IMR-90 (cell line): ENCODE data around the gene ADD3. TPM values are rescaled to one million over a fixed set of nuclear protein-coding genes. Genes with fewer than 3 reads are reported as not detected.

Experiments used
- ATAC-seq: fragments of 200-7000 bp; cut with Tn5 transposase; 2 replicates; pipeline ENCODE4 v1.9.1; 2020; ENCODE audit warnings: low read depth, mild to moderate bottlenecking, moderate library complexity
- BruUV-seq: library from RNA; stranded (reverse); fragments of 400-500 nt; replicated peaks from 2 replicates; lab custom pipeline; 2021; lab: Mats Ljungman, UMichigan
- CTCF ChIA-PET: fragments of 300-600 bp; formaldehyde crosslinking; extraction: SDS; loops from one replicate; lab custom pipeline; 2021; ENCODE audit warnings: antibody characterized with exemption; lab: Yijun Ruan, JAX
- POLR2A ChIA-PET: fragments of 300-600 bp; sonication (Branson Sonifier 250); formaldehyde crosslinking; loops from one replicate; lab custom pipeline; 2022; ENCODE audit warnings: antibody characterized with exemption; ENCODE audit not compliant: unreplicated experiment; lab: Charles Lee
- DNase-seq: peaks from one replicate; pipeline ENCODE4 v3.0.0; 2013
- H2AFZ ChIP-seq: replicated peaks from 2 replicates; pipeline ENCODE3; 2013; ENCODE audit warnings: low read length, mild to moderate bottlenecking; ENCODE audit not compliant: poor library complexity
- H2AK5ac ChIP-seq: 2 replicates; pipeline ENCODE4 v1.6.1; 2013; ENCODE audit warnings: low read depth, low read length, inconsistent platforms
- H2AK9ac ChIP-seq: replicated peaks from 2 replicates; pipeline ENCODE3; 2013; ENCODE audit warnings: mild to moderate bottlenecking, low read depth, low read length, moderate library complexity; ENCODE audit not compliant: poor library complexity
- H2BK120ac ChIP-seq: 2 replicates; pipeline ENCODE4 v1.6.1; 2013; ENCODE audit warnings: low read depth, low read length, inconsistent platforms
- H2BK15ac ChIP-seq: 3 replicates; pipeline ENCODE4 v1.6.1; 2013; ENCODE audit warnings: low read depth, low read length, inconsistent platforms
- H2BK20ac ChIP-seq: 2 replicates; pipeline ENCODE4 v1.6.1; 2013; ENCODE audit warnings: low read depth, mild to moderate bottlenecking, inconsistent platforms, low read length, moderate library complexity
- H2BK5ac ChIP-seq: 2 replicates; pipeline ENCODE4 v1.6.1; 2013; ENCODE audit warnings: mild to moderate bottlenecking, low read depth, low read length, inconsistent platforms; ENCODE audit not compliant: poor library complexity, severe bottlenecking
- H3K14ac ChIP-seq: replicated peaks from 2 replicates; pipeline ENCODE4 v1.6.1; 2013; ENCODE audit warnings: low read depth, low read length, inconsistent platforms
- H3K18ac ChIP-seq: 2 replicates; pipeline ENCODE4 v1.6.1; 2013; ENCODE audit warnings: low read depth, low read length, control low read depth
- H3K23ac ChIP-seq: 2 replicates; pipeline ENCODE4 v1.6.1; 2013; ENCODE audit warnings: low read depth, low read length, inconsistent platforms
- H3K27ac ChIP-seq: 2 replicates; pipeline ENCODE4 v1.5.1; 2013; ENCODE audit warnings: mild to moderate bottlenecking, control low read depth, low read length; ENCODE audit not compliant: insufficient read depth
- H3K27me3 ChIP-seq: 2 replicates; pipeline ENCODE4 v1.6.1; 2013; ENCODE audit warnings: low read length; ENCODE audit not compliant: control insufficient read depth, insufficient read depth
- H3K36me3 ChIP-seq: 2 replicates; pipeline ENCODE4 v1.6.1; 2013; ENCODE audit warnings: low read length, mixed read lengths; ENCODE audit not compliant: control insufficient read depth, insufficient read depth
- H3K4ac ChIP-seq: 2 replicates; pipeline ENCODE4 v1.6.1; 2013; ENCODE audit warnings: low read depth, low read length, inconsistent platforms
- H3K4me1 ChIP-seq: 2 replicates; pipeline ENCODE4 v1.6.1; 2013; ENCODE audit warnings: low read length, mixed read lengths; ENCODE audit not compliant: control insufficient read depth, insufficient read depth
- H3K4me2 ChIP-seq: 2 replicates; pipeline ENCODE4 v1.6.1; 2013; ENCODE audit warnings: low read depth, mild to moderate bottlenecking, control low read depth, low read length, moderate library complexity
- H3K4me3 ChIP-seq: 2 replicates; pipeline ENCODE4 v1.5.1; 2013; ENCODE audit warnings: low read depth, mild to moderate bottlenecking, control low read depth, low read length, moderate library complexity; ENCODE audit not compliant: insufficient read depth
- H3K56ac ChIP-seq: 2 replicates; pipeline ENCODE4 v1.6.1; 2013; ENCODE audit warnings: low read length, inconsistent platforms; ENCODE audit not compliant: insufficient read depth; ENCODE audit errors: extremely low read depth
- H3K79me1 ChIP-seq, 2 experiments: 2 replicates each; pipeline ENCODE4 v1.6.1; 2013; ENCODE audit warnings: low read length in 2 of 2, inconsistent platforms in 1 of 2, low read depth in 1 of 2
- H3K9ac ChIP-seq: 2 replicates; pipeline ENCODE4 v1.6.1; 2013; ENCODE audit warnings: low read depth, low read length, control low read depth
- H3K9me1 ChIP-seq: 2 replicates; pipeline ENCODE4 v1.6.1; 2013; ENCODE audit warnings: low read length, inconsistent platforms; ENCODE audit not compliant: insufficient read depth
- H3K9me3 ChIP-seq: 2 replicates; pipeline ENCODE4 v1.6.1; 2013; ENCODE audit warnings: low read length; ENCODE audit not compliant: control insufficient read depth, insufficient read depth
- H4K20me1 ChIP-seq: 2 replicates; pipeline ENCODE4 v1.6.1; 2013; ENCODE audit warnings: low read length, inconsistent platforms; ENCODE audit not compliant: insufficient read depth
- H4K5ac ChIP-seq: 2 replicates; pipeline ENCODE4 v1.6.1; 2013; ENCODE audit warnings: mild to moderate bottlenecking, low read depth, low read length, control low read depth
- H4K8ac ChIP-seq, 2 experiments: 2 replicates each; pipeline ENCODE4 v1.6.1; 2013; ENCODE audit warnings: low read depth in 2 of 2, low read length in 2 of 2, control low read depth in 1 of 2, inconsistent platforms in 1 of 2
- H4K91ac ChIP-seq: 2 replicates; pipeline ENCODE4 v1.6.1; 2013; ENCODE audit warnings: low read depth, low read length, inconsistent platforms; ENCODE audit not compliant: insufficient read depth
- BHLHE40 ChIP-seq: fragments of 150-350 bp; IDR thresholded peaks from 2 replicates; pipeline ENCODE4 v1.6.1; 2016; ENCODE audit warnings: mild to moderate bottlenecking, low read depth, low read length
- CEBPB ChIP-seq: IDR thresholded peaks from 2 replicates; pipeline ENCODE4 v1.6.1; 2012; ENCODE audit warnings: low read depth, low read length, improper control_type of control experiment
- CHD1 ChIP-seq: IDR thresholded peaks from 2 replicates; pipeline ENCODE4 v1.6.1; 2012; ENCODE audit warnings: low read depth, low read length, improper control_type of control experiment
- FOS ChIP-seq: fragments of 150-350 bp; IDR thresholded peaks from 2 replicates; pipeline ENCODE4 v1.6.1; 2016; ENCODE audit warnings: low read depth, low read length
- MAFK ChIP-seq: IDR thresholded peaks from 2 replicates; pipeline ENCODE4 v1.6.1; 2012; ENCODE audit warnings: low read depth, low read length, improper control_type of control experiment
- MAZ ChIP-seq: IDR thresholded peaks from 2 replicates; pipeline ENCODE4 v1.6.1; 2012; ENCODE audit warnings: low read depth, mild to moderate bottlenecking, low read length, improper control_type of control experiment, moderate library complexity, borderline replicate concordance
- MXI1 ChIP-seq: IDR thresholded peaks from 2 replicates; pipeline ENCODE4 v1.6.1; 2012; ENCODE audit warnings: low read depth, mild to moderate bottlenecking, low read length, moderate library complexity, borderline replicate concordance
- NFE2L2 ChIP-seq: fragments of 150-350 bp; IDR thresholded peaks from 2 replicates; pipeline ENCODE4 v1.6.1; 2016; ENCODE audit warnings: low read depth, mild to moderate bottlenecking, low read length
- POLR2A ChIP-seq: IDR thresholded peaks from 2 replicates; pipeline ENCODE4 v1.6.1; 2012; ENCODE audit warnings: mild to moderate bottlenecking, low read depth, low read length
- RCOR1 ChIP-seq: IDR thresholded peaks from 2 replicates; pipeline ENCODE4 v1.6.1; 2012; ENCODE audit warnings: mild to moderate bottlenecking, low read length, improper control_type of control experiment; ENCODE audit not compliant: insufficient replicate concordance
- RFX5 ChIP-seq: IDR thresholded peaks from 2 replicates; pipeline ENCODE4 v1.8.0; 2012; ENCODE audit warnings: low read depth, mild to moderate bottlenecking, low read length, moderate library complexity
- SMC3 ChIP-seq: fragments of 150-350 bp; IDR thresholded peaks from 2 replicates; pipeline ENCODE4 v1.6.1; 2016; ENCODE audit warnings: low read depth, mild to moderate bottlenecking, antibody characterized with exemption, low read length, moderate library complexity
- dilution Hi-C: fragments of 300-500 bp; cut with HindIII; formaldehyde crosslinking; loops from one replicate; pipeline ENCODE4 v1.14.3; 2018; ENCODE audit warnings: low sequenced_read_pairs; ENCODE audit not compliant: unreplicated experiment
- in situ Hi-C: fragments of 300-500 bp; cut with MboI; formaldehyde crosslinking; loops from 3 replicates; pipeline ENCODE4 v1.14.3; 2019; ENCODE audit warnings: low sequenced_read_pairs, inconsistent platforms, mixed read lengths
- intact Hi-C: fragments of 100-400 bp; cut with micrococcal nuclease; formaldehyde crosslinking; loops from 2 replicates; pipeline ENCODE4 v1.10.0; 2022
- polyA plus RNA-seq, 3 experiments: library from polyadenylated mRNA; depleted of rRNA; stranded (reverse); fragments of >200 nt; gene quantifications; 2 replicates each; pipeline ENCODE4 v1.2.3, GENCODE V29; 2012; ENCODE audit warnings: low replicate concordance in 1 of 3
- total RNA-seq: library from RNA; depleted of rRNA; stranded (reverse); fragments of >200 nt; gene quantifications from 2 replicates; pipeline ENCODE4 v1.2.3, GENCODE V29; 2012
- TF ChIP-seq, protein P1 (sequence below): fragments of 150-350 bp; IDR thresholded peaks from 2 replicates; pipeline ENCODE4 v1.6.1; 2017; ENCODE audit warnings: mild to moderate bottlenecking, antibody characterized with exemption, low read length, low read depth
- TF ChIP-seq, protein P2 (sequence below): conservative IDR thresholded peaks from 2 replicates; pipeline ENCODE4 v1.5.1; 2012; ENCODE audit warnings: mild to moderate bottlenecking, low read depth, low read length, improper control_type of control experiment

Gene ADD3
- total and polyA plus RNA-seq, 2 of the 4 experiments (the other 2 are of a cell fraction), result 138 to 212 TPM

DNA sequence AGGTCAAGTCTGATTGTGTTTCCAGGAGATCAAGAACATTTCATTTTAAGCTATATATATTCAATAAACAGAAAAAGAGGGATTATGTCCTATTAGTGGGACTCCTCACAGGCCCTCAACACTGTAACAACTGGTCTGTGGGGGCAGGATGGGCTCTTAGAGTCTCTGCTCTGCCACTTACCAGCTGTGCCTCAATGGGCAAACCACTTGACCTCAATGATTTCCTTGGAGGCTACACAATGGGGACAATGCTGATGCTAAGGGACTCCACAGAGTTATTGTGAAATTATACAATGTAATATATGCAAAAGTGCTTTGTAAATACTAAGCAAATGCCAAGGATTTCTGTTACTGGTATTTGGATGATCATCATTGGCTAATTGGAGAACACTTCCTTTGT lies 166.4 kb downstream of the ADD3 start:
- H4K8ac ChIP-seq, result no peak overlapping the region
- ChIA-PET CTCF (interaction anchor here (0.6 kb wide), 1 partner anchor 32 kb away, joined by 3 read pairs; no protein-coding TSS in a partner anchor), POLR2A (no interaction called here)
- ATAC-seq (no peak), DNase-seq (no peak)
- no peak overlapping the region for H2BK5ac ChIP-seq
- no peaks in the 10 kb centered on the region for H3K79me1 ChIP-seq
- H3K27ac ChIP-seq, result no peak overlapping the region
- H3K4me2 ChIP-seq, result no peak overlapping the region
- H3K4ac ChIP-seq, result no peak overlapping the region
- H3K9ac ChIP-seq, result no peak overlapping the region
- H2BK20ac ChIP-seq, result no peak overlapping the region
- no peak overlapping the region for H4K5ac ChIP-seq
- H2BK15ac ChIP-seq, result no peak overlapping the region
- no peak overlapping the region for H2AK5ac ChIP-seq
- H2BK120ac ChIP-seq, result no peak overlapping the region
- H3K56ac ChIP-seq, result no peak overlapping the region
- H3K9me3 ChIP-seq, result no peaks in the 10 kb centered on the region
- in situ Hi-C loops (no loop called here), dilution Hi-C loops (no loop called here), intact Hi-C loops (no loop called here)
- H3K23ac ChIP-seq, result no peak overlapping the region
- H3K36me3 ChIP-seq, result no peaks in the 10 kb centered on the region
- no peak overlapping the region for H3K14ac ChIP-seq
- no TSS peak for BruUV-seq
- TF ChIP-seq NFE2L2, result no peak
- TF ChIP-seq, protein P1, sequence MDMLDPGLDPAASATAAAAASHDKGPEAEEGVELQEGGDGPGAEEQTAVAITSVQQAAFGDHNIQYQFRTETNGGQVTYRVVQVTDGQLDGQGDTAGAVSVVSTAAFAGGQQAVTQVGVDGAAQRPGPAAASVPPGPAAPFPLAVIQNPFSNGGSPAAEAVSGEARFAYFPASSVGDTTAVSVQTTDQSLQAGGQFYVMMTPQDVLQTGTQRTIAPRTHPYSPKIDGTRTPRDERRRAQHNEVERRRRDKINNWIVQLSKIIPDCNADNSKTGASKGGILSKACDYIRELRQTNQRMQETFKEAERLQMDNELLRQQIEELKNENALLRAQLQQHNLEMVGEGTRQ, result no peak
- no peak for TF ChIP-seq RCOR1
- no peak for TF ChIP-seq BHLHE40
- no peak for TF ChIP-seq RFX5
- no peak for TF ChIP-seq MAFK
- no peak for TF ChIP-seq CHD1
- TF ChIP-seq MAZ, result no peak
- no peak for TF ChIP-seq SMC3
- no peak for TF ChIP-seq MXI1
- TF ChIP-seq FOS, result no peak
- TF ChIP-seq POLR2A, result no peak
- TF ChIP-seq, protein P2, sequence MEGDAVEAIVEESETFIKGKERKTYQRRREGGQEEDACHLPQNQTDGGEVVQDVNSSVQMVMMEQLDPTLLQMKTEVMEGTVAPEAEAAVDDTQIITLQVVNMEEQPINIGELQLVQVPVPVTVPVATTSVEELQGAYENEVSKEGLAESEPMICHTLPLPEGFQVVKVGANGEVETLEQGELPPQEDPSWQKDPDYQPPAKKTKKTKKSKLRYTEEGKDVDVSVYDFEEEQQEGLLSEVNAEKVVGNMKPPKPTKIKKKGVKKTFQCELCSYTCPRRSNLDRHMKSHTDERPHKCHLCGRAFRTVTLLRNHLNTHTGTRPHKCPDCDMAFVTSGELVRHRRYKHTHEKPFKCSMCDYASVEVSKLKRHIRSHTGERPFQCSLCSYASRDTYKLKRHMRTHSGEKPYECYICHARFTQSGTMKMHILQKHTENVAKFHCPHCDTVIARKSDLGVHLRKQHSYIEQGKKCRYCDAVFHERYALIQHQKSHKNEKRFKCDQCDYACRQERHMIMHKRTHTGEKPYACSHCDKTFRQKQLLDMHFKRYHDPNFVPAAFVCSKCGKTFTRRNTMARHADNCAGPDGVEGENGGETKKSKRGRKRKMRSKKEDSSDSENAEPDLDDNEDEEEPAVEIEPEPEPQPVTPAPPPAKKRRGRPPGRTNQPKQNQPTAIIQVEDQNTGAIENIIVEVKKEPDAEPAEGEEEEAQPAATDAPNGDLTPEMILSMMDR, result no peak
- TF ChIP-seq CEBPB, result no peak
- H2AK9ac ChIP-seq, result no peak overlapping the region
- no peak overlapping the region for H2AFZ ChIP-seq
- H4K20me1 ChIP-seq, result no peaks in the 10 kb centered on the region
- no peaks in the 10 kb centered on the region for H3K4me1 ChIP-seq
- H3K9me1 ChIP-seq, result no peaks in the 10 kb centered on the region
- H4K91ac ChIP-seq, result no peak overlapping the region
- H3K27me3 ChIP-seq, result peaks cover 33% of the 10 kb centered on the region
- no peak overlapping the region for H3K4me3 ChIP-seq
- no peak overlapping the region for H3K18ac ChIP-seq
